ENCODE results near the gene GP5.

GP5 gene

DNA sequence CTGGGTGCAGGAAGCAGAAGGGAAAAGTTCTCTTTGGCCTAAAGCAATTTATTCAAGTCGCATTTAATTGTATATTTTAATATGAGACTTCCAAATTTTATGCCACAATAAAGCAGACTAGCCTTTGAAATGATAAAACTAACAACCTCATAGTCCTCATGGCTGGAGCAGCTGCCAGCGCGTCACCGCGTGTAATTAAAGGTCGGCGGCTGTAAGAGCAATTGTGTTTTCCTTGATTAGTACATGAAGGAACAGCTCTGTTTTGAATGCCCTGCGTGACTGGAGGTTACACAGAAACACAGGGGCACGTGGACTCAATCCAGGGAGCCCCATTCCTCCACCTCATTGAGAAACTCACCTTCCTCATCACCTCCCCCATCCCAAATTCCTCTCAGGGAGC is 19.4 kb downstream of the GP5 start:
- DNase-seq (ENCODE audit: low spot score) = peak; percentile 21
- Histone ChIP-seq H3K4me3 (no peak overlapping the region), H3K27ac (no peak overlapping the region)
- TF ChIP-seq, protein P1, sequence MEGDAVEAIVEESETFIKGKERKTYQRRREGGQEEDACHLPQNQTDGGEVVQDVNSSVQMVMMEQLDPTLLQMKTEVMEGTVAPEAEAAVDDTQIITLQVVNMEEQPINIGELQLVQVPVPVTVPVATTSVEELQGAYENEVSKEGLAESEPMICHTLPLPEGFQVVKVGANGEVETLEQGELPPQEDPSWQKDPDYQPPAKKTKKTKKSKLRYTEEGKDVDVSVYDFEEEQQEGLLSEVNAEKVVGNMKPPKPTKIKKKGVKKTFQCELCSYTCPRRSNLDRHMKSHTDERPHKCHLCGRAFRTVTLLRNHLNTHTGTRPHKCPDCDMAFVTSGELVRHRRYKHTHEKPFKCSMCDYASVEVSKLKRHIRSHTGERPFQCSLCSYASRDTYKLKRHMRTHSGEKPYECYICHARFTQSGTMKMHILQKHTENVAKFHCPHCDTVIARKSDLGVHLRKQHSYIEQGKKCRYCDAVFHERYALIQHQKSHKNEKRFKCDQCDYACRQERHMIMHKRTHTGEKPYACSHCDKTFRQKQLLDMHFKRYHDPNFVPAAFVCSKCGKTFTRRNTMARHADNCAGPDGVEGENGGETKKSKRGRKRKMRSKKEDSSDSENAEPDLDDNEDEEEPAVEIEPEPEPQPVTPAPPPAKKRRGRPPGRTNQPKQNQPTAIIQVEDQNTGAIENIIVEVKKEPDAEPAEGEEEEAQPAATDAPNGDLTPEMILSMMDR (IDR thresholded peaks at IDR 0.05) = no peak

DNA sequence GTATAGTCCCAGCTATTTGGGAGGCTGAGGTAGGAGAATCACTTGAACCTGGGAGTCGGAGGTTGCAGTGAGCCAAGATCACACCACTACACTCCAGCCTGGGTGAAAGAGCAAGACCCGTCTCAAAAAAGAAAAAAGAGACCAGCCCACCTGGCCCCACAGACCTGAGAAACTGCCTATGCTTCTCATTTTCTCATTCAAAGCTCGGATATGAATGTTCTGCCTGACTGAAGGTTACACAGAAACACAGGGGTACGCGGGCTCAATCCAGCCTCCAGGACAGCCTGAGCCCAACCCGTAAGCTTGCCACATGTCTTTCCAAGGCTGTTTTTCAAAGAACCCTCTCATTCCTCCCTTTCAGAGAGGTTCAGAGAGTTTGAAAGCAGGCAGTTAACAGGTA is 19.8 kb downstream of the GP5 start:
- no peak for DNase-seq (ENCODE audit: low spot score)
- TF ChIP-seq, protein P1 (IDR thresholded peaks at IDR 0.05) = no peak
- Histone ChIP-seq H3K27ac (no peak overlapping the region), H3K4me3 (no peak overlapping the region)

DNA sequence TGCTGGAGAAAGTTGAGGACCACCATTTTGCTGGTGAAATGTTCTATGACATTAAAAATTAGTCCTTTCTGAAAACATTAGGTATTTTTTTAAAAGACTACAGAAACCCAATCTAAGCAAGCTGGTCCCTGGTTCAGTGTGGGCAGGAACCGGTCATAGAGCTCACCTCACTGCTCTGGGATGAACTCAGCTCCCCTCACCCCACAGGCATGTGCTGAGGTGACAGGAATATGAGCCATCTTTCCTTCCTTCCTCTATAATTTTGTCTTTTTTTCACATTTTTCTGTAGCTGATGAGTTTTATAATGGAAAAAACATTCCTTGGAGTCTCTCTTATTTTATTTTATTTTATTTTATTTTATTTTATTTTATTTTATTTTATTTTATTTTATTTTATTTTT is 21.4 kb downstream of the GP5 start:
- TF ChIP-seq, protein P1 (IDR thresholded peaks at IDR 0.05) = no peak
- Histone ChIP-seq H3K4me3 (no peak overlapping the region), H3K27ac (no peak overlapping the region)
- no peak for DNase-seq (ENCODE audit: low spot score)

DNA sequence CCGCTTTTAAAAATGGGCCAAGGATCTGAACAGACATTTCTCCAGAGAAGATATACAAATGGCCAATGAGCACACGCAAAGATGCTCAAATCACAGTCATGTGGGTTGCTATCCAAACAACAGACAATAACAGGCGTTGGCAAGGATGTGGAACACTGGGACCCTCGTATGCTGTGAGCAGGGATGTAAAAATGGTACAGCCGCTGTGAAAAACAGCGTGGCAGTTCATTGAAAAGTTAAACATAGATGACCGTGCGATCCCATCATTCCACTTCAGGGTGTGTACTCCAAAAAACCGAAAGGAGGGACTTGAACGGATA is 22.9 kb downstream of the GP5 start:
- TF ChIP-seq, protein P1 (IDR thresholded peaks at IDR 0.05) = no peak
- no peak for DNase-seq (ENCODE audit: low spot score)
- no peak overlapping the region for H3K27ac ChIP-seq
- no peak overlapping the region for H3K4me3 ChIP-seq

DNA sequence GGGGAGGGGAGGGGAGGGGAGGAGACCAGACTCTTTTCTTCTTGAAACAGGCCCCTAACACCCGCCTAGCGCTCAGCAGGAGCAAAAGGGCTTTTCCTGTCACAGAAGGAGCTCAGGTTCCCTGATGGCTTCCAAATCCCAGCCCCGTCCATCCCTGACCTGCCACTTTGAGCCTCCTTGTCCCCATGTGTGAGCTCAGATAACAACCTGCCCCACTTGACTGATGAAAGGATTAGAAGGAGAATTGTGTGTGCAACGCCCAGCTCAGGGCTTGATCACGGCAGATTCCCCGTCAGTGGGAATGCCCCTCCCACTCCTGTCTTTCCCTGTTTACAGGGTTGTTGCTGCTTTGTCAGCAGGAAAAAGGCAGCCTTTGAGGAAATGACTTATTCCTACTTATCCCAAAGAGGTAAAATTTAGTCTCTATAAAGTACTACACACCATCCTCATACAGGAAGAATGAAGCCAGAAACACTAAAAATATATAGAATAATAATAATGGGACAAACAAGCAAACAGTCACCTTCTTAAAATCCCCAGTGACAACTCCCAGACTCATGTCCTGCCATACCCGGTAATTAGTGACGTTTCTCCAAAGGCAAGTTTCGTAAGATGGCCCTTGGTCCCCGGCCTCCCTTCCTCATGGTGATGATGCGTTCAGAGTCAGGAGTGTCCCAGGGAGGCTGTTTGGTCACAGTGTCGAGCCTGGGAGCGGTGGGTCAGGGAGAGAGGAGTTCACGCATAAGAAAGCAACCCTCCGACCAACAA is 23.4 kb downstream of the GP5 start:
- H3K27ac ChIP-seq = no peak overlapping the region
- DNase-seq (ENCODE audit: low spot score) = no peak
- no peak overlapping the region for H3K4me3 ChIP-seq
- TF ChIP-seq, protein P1 (IDR thresholded peaks at IDR 0.05) = no peak

DNA sequence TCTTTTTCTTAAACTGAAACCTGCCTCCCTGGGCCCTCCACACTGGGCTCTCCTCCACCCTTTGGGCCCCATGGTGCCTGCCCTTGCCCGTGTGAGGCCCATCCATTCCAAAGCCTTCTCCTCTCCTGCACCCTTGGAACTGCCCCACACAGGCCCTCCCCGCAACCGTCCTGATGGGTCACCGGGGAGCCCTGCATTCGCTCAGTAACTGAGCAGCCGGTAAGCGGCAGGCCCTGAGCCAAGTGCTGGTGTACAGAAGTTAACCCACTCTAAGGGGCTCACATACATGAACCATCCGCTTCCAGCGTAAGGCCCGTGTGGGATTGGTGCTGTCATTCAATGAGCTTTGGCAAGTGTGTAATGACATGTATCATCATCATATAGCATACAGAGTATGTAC is 24.1 kb downstream of the GP5 start:
- Histone ChIP-seq H3K4me3 (no peak overlapping the region), H3K27ac (no peak overlapping the region)
- DNase-seq (ENCODE audit: low spot score) = no peak
- TF ChIP-seq, protein P1 (IDR thresholded peaks at IDR 0.05) = no peak

DNA sequence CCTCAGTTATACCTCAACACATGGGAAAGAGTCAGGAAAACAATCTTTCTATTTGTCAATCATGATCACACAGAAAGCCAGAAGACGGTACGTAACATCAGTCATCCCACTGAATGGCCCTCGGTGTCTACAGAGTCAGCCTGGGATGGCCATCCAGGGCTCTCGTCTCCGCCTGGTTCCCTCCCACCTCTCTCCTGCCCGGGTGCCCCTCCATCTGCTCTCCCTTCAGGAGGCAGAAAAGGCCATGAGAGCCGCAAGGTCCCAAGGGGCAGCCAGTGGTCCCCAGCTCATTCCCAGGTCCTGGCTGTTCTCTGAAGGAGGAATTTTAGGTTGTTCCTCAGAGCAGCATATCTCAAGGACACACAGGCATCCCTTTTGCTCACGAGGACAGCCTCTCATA is 25.2 kb downstream of the GP5 start:
- DNase-seq (ENCODE audit: low spot score) = no peak
- TF ChIP-seq, protein P1 (IDR thresholded peaks at IDR 0.05) = no peak

More for the DNA sequence above, 25.2 kb downstream of the GP5 start:
- H3K27ac ChIP-seq = no peak overlapping the region
- H3K4me3 ChIP-seq = no peak overlapping the region
